ENCODE data around the gene NLRP1. TPM values are rescaled to one million over a fixed set of nuclear protein-coding genes. Genes with fewer than 3 reads are reported as not detected.

Gene NLRP1
- total and polyA plus RNA-seq, 10 of the 15 experiments (the other 5 are each of a cell fraction or from before 2014, with no cell fraction given), result 2.8 to 21.8 (median 11.9) TPM

- TF ChIP-seq TCF12 (IDR thresholded peaks at IDR 0.05; ENCODE audit: low read depth, low read length), result 0 out of 2 replicates have a peak, but pooled peaks have one; percentile 45
- TF ChIP-seq MAX (IDR thresholded peaks at IDR 0.05; ENCODE audit: low read depth, low read length), result peak; percentile 78; the same call in 1 of the 2 replicates
- peak; percentile 59; the same call in 1 of the 2 replicates for TF ChIP-seq ZBED1 (IDR thresholded peaks at IDR 0.05; ENCODE audit: borderline replicate concordance)
- peak; percentile 98; the same call in 1 of the 2 replicates for TF ChIP-seq RB1 (IDR thresholded peaks at IDR 0.05; ENCODE audit: borderline replicate concordance)
- peak in 1 of 2 experiments; percentile 39; a peak in 1 of 4 replicates for TF ChIP-seq ETV6 (conservative IDR thresholded peaks at IDR 0.05 in 1 of 2, IDR thresholded peaks at IDR 0.05 in 1 of 2; ENCODE audit: borderline replicate concordance in 1 of 2, low read depth in 1 of 2)
- peak; percentile 83 for TF ChIP-seq SP1 (IDR thresholded peaks at IDR 0.05; ENCODE audit: low read depth, low read length)
- TF ChIP-seq HDAC2 (IDR thresholded peaks at IDR 0.05), result no peak
- no peak for TF ChIP-seq STAT3 (IDR thresholded peaks at IDR 0.05; ENCODE audit: low read depth, low read length)
- TF ChIP-seq ELK1 (IDR thresholded peaks at IDR 0.05; ENCODE audit: low read depth, low read length), result peak; percentile 73
- TF ChIP-seq SMARCA5 (IDR thresholded peaks at IDR 0.05), result peak; percentile 99
- no peak for TF ChIP-seq FOXM1 (IDR thresholded peaks at IDR 0.05; ENCODE audit: low read depth, low read length)
- peak; percentile 43 for TF ChIP-seq MYC (IDR thresholded peaks at IDR 0.05; ENCODE audit: insufficient read depth, insufficient read length, insufficient replicate concordance, low read length, severe bottlenecking)
- 0 out of 2 replicates have a peak, but pooled peaks have one; percentile 50 for TF ChIP-seq CHD1 (IDR thresholded peaks at IDR 0.05; ENCODE audit: low read depth, low read length)
- peak; percentile 36 for TF ChIP-seq MLLT1 (IDR thresholded peaks at IDR 0.05)
- TF ChIP-seq PKNOX1 (IDR thresholded peaks at IDR 0.05), result peak; percentile 94
- 0 out of 2 replicates have a peak, but pooled peaks have one; percentile 15 for TF ChIP-seq NFIC (IDR thresholded peaks at IDR 0.05; ENCODE audit: low read depth, low read length)
- TF ChIP-seq POLR2AphosphoS5 (IDR thresholded peaks at IDR 0.05; ENCODE audit: low read length), result peak; percentile 87
- TF ChIP-seq POLR2AphosphoS2 (IDR thresholded peaks at IDR 0.05; ENCODE audit: low read depth, low read length), result peak; percentile 51; the same call in 1 of the 2 replicates
- peak; percentile 75 for TF ChIP-seq CREM (IDR thresholded peaks at IDR 0.05; ENCODE audit: low read depth)
- no peak for TF ChIP-seq RCOR1 (conservative IDR thresholded peaks at IDR 0.05; ENCODE audit: low read depth, low read length)
- no peak for TF ChIP-seq SREBF1 (IDR thresholded peaks at IDR 0.05; ENCODE audit: low read length)
- 0 out of 2 replicates have a peak, but pooled peaks have one; percentile 68 for TF ChIP-seq STAT1 (conservative IDR thresholded peaks at IDR 0.05)
- TF ChIP-seq NRF1 (conservative IDR thresholded peaks at IDR 0.05; ENCODE audit: low read depth, low read length), result no peak
- no peak for TF ChIP-seq HDAC6 (IDR thresholded peaks at IDR 0.05; ENCODE audit: unreplicated experiment)
- TF ChIP-seq BACH1 (IDR thresholded peaks at IDR 0.05; ENCODE audit: borderline replicate concordance), result peak; percentile 84
Observed at GRCh38 chr17:5486206-5487124, 97.8 kb downstream of the NLRP1 start, which contains the start of gene MIS12 (continued).
